Hepatocyte (in vitro differentiated cells): ENCODE measurements around the gene FGF12. TPM values are rescaled to one million over a fixed set of nuclear protein-coding genes. Genes with fewer than 3 reads are reported as not detected.

Experiments used
- DNase-seq: peaks from one replicate; pipeline ENCODE4 v3.0.0-alpha.2; 2016; ENCODE audit warnings: low spot score
- H2AFZ ChIP-seq: fragments of 200-600 bp; sonication (generic); 2 replicates; pipeline ENCODE4 v1.6.0; 2016; ENCODE audit warnings: antibody characterized with exemption, mild to moderate bottlenecking
- H3K27ac ChIP-seq: fragments of 200-600 bp; sonication (generic); 2 replicates; pipeline ENCODE4 v1.5.1; 2016; ENCODE audit warnings: mild to moderate bottlenecking
- H3K27me3 ChIP-seq: fragments of 200-600 bp; sonication (generic); 2 replicates; pipeline ENCODE4 v1.6.1; 2016
- H3K36me3 ChIP-seq: fragments of 200-600 bp; sonication (generic); replicated peaks from 2 replicates; pipeline ENCODE4 v1.5.1; 2016; ENCODE audit warnings: low read depth; ENCODE audit not compliant: insufficient read depth
- H3K4me1 ChIP-seq: fragments of 200-600 bp; sonication (generic); 2 replicates; pipeline ENCODE4 v1.5.1; 2016; ENCODE audit warnings: mild to moderate bottlenecking, moderate library complexity; ENCODE audit not compliant: insufficient read depth
- H3K4me2 ChIP-seq: fragments of 200-600 bp; sonication (generic); 2 replicates; pipeline ENCODE4 v1.6.0; 2016
- H3K4me3 ChIP-seq: fragments of 200-600 bp; sonication (generic); 2 replicates; pipeline ENCODE4 v1.5.1; 2016; ENCODE audit warnings: mild to moderate bottlenecking
- H3K79me2 ChIP-seq: fragments of 200-600 bp; sonication (generic); 2 replicates; pipeline ENCODE4 v1.6.0; 2017; ENCODE audit warnings: mild to moderate bottlenecking
- H3K9me2 ChIP-seq: fragments of 200-600 bp; sonication (generic); replicated peaks from 2 replicates; pipeline ENCODE4 v1.6.0; 2017; ENCODE audit warnings: mild to moderate bottlenecking; ENCODE audit not compliant: insufficient read depth
- H3K9me3 ChIP-seq: fragments of 200-600 bp; sonication (generic); 2 replicates; pipeline ENCODE4 v1.5.1; 2016; ENCODE audit warnings: low read depth, mild to moderate bottlenecking
- H4K20me1 ChIP-seq: fragments of 200-600 bp; sonication (generic); 2 replicates; pipeline ENCODE4 v1.6.0; 2016; ENCODE audit warnings: mild to moderate bottlenecking; ENCODE audit not compliant: insufficient read depth, poor library complexity, severe bottlenecking
- CTCF ChIP-seq: fragments of 200-600 bp; sonication (generic); IDR thresholded peaks from 2 replicates; pipeline ENCODE4 v1.5.1; 2016; ENCODE audit warnings: antibody characterized with exemption, mild to moderate bottlenecking; ENCODE audit not compliant: poor library complexity
- EZH2 ChIP-seq: fragments of 200-600 bp; sonication (generic); IDR thresholded peaks from 2 replicates; pipeline ENCODE4 v1.6.1; 2016; ENCODE audit warnings: antibody characterized with exemption, mild to moderate bottlenecking, borderline replicate concordance
- EZH2phosphoT487 ChIP-seq: fragments of 200-600 bp; sonication (generic); IDR thresholded peaks from one replicate; pipeline ENCODE4 v1.6.1; 2018; ENCODE audit warnings: antibody characterized with exemption, mild to moderate bottlenecking, low read depth, moderate library complexity; ENCODE audit not compliant: unreplicated experiment, severe bottlenecking
- WGBS: methylation state at CpG from one replicate; pipeline ENCODE4 v1.1.6; 2016; ENCODE audit warnings: low lambda C conversion rate; ENCODE audit errors: missing lambda C conversion rate; 5-methylcytosine and 5-hydroxymethylcytosine counted together
- polyA plus RNA-seq: library from polyadenylated mRNA; unstranded; fragments of >200 nt; fragmentation: Nextera tagmentation; extraction: Ambion mirVana; gene quantifications from 2 replicates; pipeline ENCODE4 v1.2.1, GENCODE V29; 2016
- total RNA-seq: library from RNA; depleted of rRNA; stranded (reverse); fragments of >200 nt; gene quantifications from 2 replicates; pipeline ENCODE4 v1.2.3, GENCODE V29; 2014

The FGF12 gene
- total and polyA plus RNA-seq, 2 experiments from 2014 or later: 2.1 TPM

GRCh38 chr3:192255839-192256238 is 471.5 kb downstream of the FGF12 start:
- no peak for TF ChIP-seq CTCF
- no peak for TF ChIP-seq EZH2phosphoT487
- no peak for TF ChIP-seq EZH2
- 97% methylated on average over 2 of the region's 2 CpGs for WGBS
- Histone ChIP-seq H3K27me3 (no peaks in the 10 kb centered on the region), H3K27ac (no peak overlapping the region), H3K4me2 (no peak overlapping the region), H4K20me1 (no peaks in the 10 kb centered on the region), H3K79me2 (no peaks in the 10 kb centered on the region), H3K36me3 (no peaks in the 10 kb centered on the region), H3K9me2 (no peaks in the 10 kb centered on the region), H3K4me3 (no peak overlapping the region), H2AFZ (no peak overlapping the region), H3K9me3 (no peaks in the 10 kb centered on the region), H3K4me1 (no peaks in the 10 kb centered on the region)
- DNase-seq: no peak

GRCh38 chr3:192253138-192253887 is 474.0 kb downstream of the FGF12 start:
- Histone ChIP-seq H3K27me3 (no peaks in the 10 kb centered on the region), H3K9me2 (no peaks in the 10 kb centered on the region), H3K9me3 (no peaks in the 10 kb centered on the region), H3K4me2 (no peak overlapping the region), H3K4me3 (no peak overlapping the region), H3K4me1 (no peaks in the 10 kb centered on the region), H4K20me1 (no peaks in the 10 kb centered on the region), H3K79me2 (no peaks in the 10 kb centered on the region), H3K36me3 (no peaks in the 10 kb centered on the region), H2AFZ (no peak overlapping the region), H3K27ac (no peak overlapping the region)
- WGBS: 92% methylated on average over 3 of the region's 3 CpGs
- no peak for DNase-seq
- TF ChIP-seq EZH2phosphoT487 (no peak), CTCF (no peak), EZH2 (no peak)

GRCh38 chr3:192249516-192249915 is 477.8 kb downstream of the FGF12 start:
- H3K9me3 ChIP-seq: no peaks in the 10 kb centered on the region
- H3K27ac ChIP-seq: no peak overlapping the region
- no peak overlapping the region for H3K4me3 ChIP-seq
- no peak overlapping the region for H2AFZ ChIP-seq
- DNase-seq: no peak
- H3K27me3 ChIP-seq: no peaks in the 10 kb centered on the region
- H3K4me1 ChIP-seq: no peaks in the 10 kb centered on the region
- WGBS: 66% methylated on average over 3 of the region's 3 CpGs
- H3K79me2 ChIP-seq: no peaks in the 10 kb centered on the region
- no peaks in the 10 kb centered on the region for H3K9me2 ChIP-seq
- H3K36me3 ChIP-seq: no peaks in the 10 kb centered on the region
- TF ChIP-seq CTCF: no peak
- no peak for TF ChIP-seq EZH2
- no peak for TF ChIP-seq EZH2phosphoT487
- no peak overlapping the region for H3K4me2 ChIP-seq
- no peaks in the 10 kb centered on the region for H4K20me1 ChIP-seq
